ENCODE measurements around the gene RPL28.

RPL28 gene

GRCh38 chr19:55451163-55451964 is 65.6 kb downstream of the RPL28 start:
- no peak for DNase-seq (ENCODE audit: low read depth)

- DNase-seq (ENCODE audit: low read depth), result no peak
These were observed 66.4 kb downstream of the RPL28 start for GRCh38 chr19:55451965-55452748.

All from GM04504 (cell line).